ENCODE data around the gene TBC1D8. TPM values are rescaled to one million over a fixed set of nuclear protein-coding genes. Genes with fewer than 3 reads are reported as not detected.

TBC1D8 gene
- total and polyA plus RNA-seq, 4 donors, result 10.4 to 38.6 (median 13.4) TPM

DNA sequence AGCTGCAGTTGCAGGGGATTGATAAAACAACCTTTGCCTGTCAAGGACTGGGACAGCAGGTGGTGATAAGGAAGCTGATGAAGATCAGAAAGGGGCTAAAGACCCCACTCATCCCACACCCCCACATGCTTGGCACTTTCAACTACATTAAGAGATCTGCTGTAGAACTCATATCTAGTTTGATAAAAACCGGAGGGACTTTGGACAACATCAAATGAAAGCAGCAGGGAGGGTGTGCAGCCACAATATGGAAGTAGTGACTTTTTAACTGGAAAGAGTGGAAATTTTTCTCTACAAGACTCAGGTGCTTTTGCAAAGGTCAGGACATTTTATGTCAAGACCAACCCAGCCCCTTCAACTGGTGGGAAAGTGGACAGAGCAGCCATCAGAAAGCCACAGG, 56.8 kb downstream of the TBC1D8 start:
- WGBS, result 66% methylated on average over 1 of the region's 1 CpG
- Histone ChIP-seq H3K9ac (ENCODE audit: low read depth in 1 of 2, low read length in 2 of 2) (no peak overlapping the region), H3K4me3 (ENCODE audit: low read depth in 1 of 3, low read length in 3 of 3) (no peak overlapping the region), H3K4me1 (ENCODE audit: control insufficient read depth in 4 of 4, insufficient read depth in 4 of 4, low read length in 3 of 4) (peaks cover 0 to 4% (median 3%) of the 10 kb centered on the region in 4 donors), H3K27ac (ENCODE audit: low read depth in 1 of 2, low read length in 2 of 2) (no peak overlapping the region), H3K36me3 (ENCODE audit: control insufficient read depth in 4 of 4, insufficient read depth in 3 of 4, low read depth in 1 of 4, low read length in 3 of 4) (peaks cover 0 to 3% (median 0%) of the 10 kb centered on the region in 4 donors), H3K27me3 (ENCODE audit: control insufficient read depth in 4 of 4, insufficient read depth in 4 of 4, low read length in 3 of 4) (no peaks in the 10 kb centered on the region), H3K9me3 (ENCODE audit: control insufficient read depth in 4 of 4, low read length in 3 of 4) (no peaks in the 10 kb centered on the region)
- TF ChIP-seq RAD21 (IDR thresholded peaks at IDR 0.05) (no peak), YY1 (IDR thresholded peaks at IDR 0.05) (no peak), HNF4A (conservative IDR thresholded peaks at IDR 0.05) (no peak), EGR1 (IDR thresholded peaks at IDR 0.05; ENCODE audit: low read depth in 2 of 2) (no peak), JUND (IDR thresholded peaks at IDR 0.05) (no peak), GABPA (IDR thresholded peaks at IDR 0.05 in 1 of 2, conservative IDR thresholded peaks at IDR 0.05 in 1 of 2) (no peak), FOXA1 (IDR thresholded peaks at IDR 0.05) (no peak), TAF1 (conservative IDR thresholded peaks at IDR 0.05) (no peak), MAX (IDR thresholded peaks at IDR 0.05) (no peak), CTCF (IDR thresholded peaks at IDR 0.05; ENCODE audit: low read depth, low read length, missing input control) (no peak), ZBTB33 (IDR thresholded peaks at IDR 0.05) (no peak), FOXA2 (IDR thresholded peaks at IDR 0.05) (no peak)
- DNase-seq (ENCODE audit: low spot score), result no peak

DNA sequence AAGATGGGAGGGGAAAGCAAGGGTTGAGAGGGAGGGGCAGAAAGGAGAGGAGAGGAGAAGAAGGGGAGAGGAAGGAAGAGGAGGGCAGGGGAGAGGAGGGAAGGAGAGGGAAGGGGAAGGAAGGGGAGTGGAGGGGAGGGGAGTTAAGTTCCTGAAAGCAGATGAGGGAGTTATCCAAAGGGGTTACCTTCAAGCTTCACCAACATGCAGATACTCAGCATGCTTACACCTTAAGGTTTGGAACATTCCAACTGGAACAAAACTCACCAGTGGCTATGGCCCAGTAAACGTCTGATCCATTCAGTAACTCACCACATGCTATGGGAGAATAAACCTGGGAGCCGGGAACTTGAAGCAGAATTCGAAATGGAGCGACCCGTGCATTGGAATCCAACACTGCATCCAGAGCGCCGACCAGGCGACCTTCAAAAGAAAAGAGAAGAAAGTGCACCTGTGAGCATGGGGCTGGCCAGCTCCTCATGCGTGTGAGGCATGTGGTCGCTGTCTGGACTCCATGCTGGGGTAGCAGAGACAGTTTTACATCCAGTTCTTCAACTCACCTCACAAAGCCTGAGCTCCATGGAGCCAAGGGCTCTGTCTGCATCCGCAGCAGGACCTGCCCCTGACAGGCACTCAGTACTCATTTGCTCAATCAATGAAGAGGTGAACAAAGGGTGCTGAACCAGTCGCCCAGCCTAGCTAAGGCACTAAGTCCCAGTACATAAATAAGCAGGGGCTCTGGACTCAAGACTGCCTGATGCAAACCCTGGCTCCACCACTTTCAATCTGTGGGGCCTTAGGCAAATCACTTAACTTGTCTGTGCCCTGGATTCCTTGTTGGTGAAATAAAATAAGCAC, 61.0 kb downstream of the TBC1D8 start:
- Histone ChIP-seq H3K27me3 (ENCODE audit: control insufficient read depth in 4 of 4, insufficient read depth in 4 of 4, low read length in 3 of 4) (no peaks in the 10 kb centered on the region), H3K4me3 (ENCODE audit: low read depth in 1 of 3, low read length in 3 of 3) (no peak overlapping the region), H3K9ac (ENCODE audit: low read depth in 1 of 2, low read length in 2 of 2) (no peak overlapping the region), H3K27ac (ENCODE audit: low read depth in 1 of 2, low read length in 2 of 2) (no peak overlapping the region), H3K36me3 (ENCODE audit: control insufficient read depth in 4 of 4, insufficient read depth in 3 of 4, low read depth in 1 of 4, low read length in 3 of 4) (peaks cover 0 to 3% (median 1%) of the 10 kb centered on the region in 4 donors), H3K4me1 (ENCODE audit: control insufficient read depth in 4 of 4, insufficient read depth in 4 of 4, low read length in 3 of 4) (peaks cover 0 to 5% (median 4%) of the 10 kb centered on the region in 4 donors), H3K9me3 (ENCODE audit: control insufficient read depth in 4 of 4, low read length in 3 of 4) (no peaks in the 10 kb centered on the region)
- TF ChIP-seq JUND (IDR thresholded peaks at IDR 0.05) (no peak), CTCF (IDR thresholded peaks at IDR 0.05; ENCODE audit: low read depth, low read length, missing input control) (no peak), HNF4A (conservative IDR thresholded peaks at IDR 0.05) (no peak), RXRA (IDR thresholded peaks at IDR 0.05) (no peak), YY1 (IDR thresholded peaks at IDR 0.05) (no peak), RAD21 (IDR thresholded peaks at IDR 0.05) (no peak), HNF4G (IDR thresholded peaks at IDR 0.05) (no peak), FOXA2 (IDR thresholded peaks at IDR 0.05) (no peak), MAX (IDR thresholded peaks at IDR 0.05) (no peak), TAF1 (conservative IDR thresholded peaks at IDR 0.05) (no peak), SP1 (IDR thresholded peaks at IDR 0.05) (no peak), ZBTB33 (IDR thresholded peaks at IDR 0.05) (no peak)
- TF ChIP-seq, protein P1, sequence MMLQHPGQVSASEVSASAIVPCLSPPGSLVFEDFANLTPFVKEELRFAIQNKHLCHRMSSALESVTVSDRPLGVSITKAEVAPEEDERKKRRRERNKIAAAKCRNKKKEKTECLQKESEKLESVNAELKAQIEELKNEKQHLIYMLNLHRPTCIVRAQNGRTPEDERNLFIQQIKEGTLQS (IDR thresholded peaks at IDR 0.05), result no peak
- DNase-seq (ENCODE audit: low spot score), result no peak
- WGBS, result 82% methylated on average over 12 of the region's 12 CpGs
